Hepatocyte (in vitro differentiated cells): Measurements from ENCODE around the gene GSTO1.

ENCODE experiments used
- EZH2phosphoT487 ChIP-seq: fragments of 200-600 bp; sonication (generic); IDR thresholded peaks from one replicate; pipeline ENCODE4 v1.6.1; 2018; ENCODE audit warnings: antibody characterized with exemption, mild to moderate bottlenecking, low read depth, moderate library complexity; ENCODE audit not compliant: unreplicated experiment, severe bottlenecking
- TF ChIP-seq, protein P1 (sequence below): fragments of 200-600 bp; sonication (generic); IDR thresholded peaks from 2 replicates; pipeline ENCODE4 v1.5.1; 2016; ENCODE audit warnings: antibody characterized with exemption, mild to moderate bottlenecking; ENCODE audit not compliant: poor library complexity

DNA sequence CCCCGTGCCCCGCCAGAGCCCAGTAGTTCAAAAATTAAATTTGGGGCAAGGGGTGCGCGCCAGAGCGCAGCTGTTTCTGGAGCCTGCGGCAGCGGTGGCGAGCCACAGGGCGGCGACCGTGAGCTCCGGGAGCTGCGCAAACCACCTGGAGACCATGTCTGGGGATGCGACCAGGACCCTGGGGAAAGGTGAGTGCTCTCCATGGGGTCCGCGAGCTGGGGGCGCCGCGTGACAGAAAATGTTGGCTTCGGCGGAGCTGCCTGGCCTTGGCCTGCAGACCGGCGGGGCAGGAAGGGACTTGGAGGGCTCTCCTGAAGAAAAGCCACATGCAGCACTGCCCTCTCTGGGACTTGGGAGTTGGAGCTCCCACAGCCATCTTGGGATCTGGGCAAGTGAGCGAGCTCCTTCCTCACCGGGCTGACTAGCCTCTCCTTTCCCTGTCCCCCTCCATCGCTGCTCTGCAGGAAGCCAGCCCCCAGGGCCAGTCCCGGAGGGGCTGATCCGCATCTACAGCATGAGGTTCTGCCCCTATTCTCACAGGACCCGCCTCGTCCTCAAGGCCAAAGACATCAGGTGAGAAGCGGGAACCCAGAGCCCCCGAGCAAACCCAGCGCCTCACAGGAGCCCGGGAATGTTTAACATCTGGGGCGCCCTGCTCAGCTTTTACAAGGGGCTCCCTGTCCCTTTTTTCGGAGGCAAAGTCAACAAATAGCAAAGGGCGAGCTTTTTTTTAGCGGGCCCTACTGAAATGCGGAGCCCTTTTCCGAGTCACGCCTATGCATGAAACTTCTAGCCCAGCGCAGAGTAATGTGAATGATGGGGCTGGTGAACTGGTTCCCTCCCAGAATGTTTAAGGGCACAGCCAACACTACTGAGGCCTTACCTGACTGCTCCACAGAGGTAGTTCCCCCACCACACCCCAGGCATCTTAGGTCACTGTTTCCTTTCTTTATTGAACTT, 20.4 kb downstream of the GSTO1 start:
- no peak for TF ChIP-seq EZH2phosphoT487
- TF ChIP-seq, protein P1, sequence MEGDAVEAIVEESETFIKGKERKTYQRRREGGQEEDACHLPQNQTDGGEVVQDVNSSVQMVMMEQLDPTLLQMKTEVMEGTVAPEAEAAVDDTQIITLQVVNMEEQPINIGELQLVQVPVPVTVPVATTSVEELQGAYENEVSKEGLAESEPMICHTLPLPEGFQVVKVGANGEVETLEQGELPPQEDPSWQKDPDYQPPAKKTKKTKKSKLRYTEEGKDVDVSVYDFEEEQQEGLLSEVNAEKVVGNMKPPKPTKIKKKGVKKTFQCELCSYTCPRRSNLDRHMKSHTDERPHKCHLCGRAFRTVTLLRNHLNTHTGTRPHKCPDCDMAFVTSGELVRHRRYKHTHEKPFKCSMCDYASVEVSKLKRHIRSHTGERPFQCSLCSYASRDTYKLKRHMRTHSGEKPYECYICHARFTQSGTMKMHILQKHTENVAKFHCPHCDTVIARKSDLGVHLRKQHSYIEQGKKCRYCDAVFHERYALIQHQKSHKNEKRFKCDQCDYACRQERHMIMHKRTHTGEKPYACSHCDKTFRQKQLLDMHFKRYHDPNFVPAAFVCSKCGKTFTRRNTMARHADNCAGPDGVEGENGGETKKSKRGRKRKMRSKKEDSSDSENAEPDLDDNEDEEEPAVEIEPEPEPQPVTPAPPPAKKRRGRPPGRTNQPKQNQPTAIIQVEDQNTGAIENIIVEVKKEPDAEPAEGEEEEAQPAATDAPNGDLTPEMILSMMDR: peak; percentile 72
